K562 (cell line): ENCODE results near the gene COL11A2. TPM values are rescaled to one million over a fixed set of nuclear protein-coding genes. Genes with fewer than 3 reads are reported as not detected.
A peak's percentile ranks its signal among the peaks of the same experiment; 100 is the strongest.

ENCODE experiments used
- ATF6 ChIP-seq: sonication (generic); formaldehyde crosslinking; IDR thresholded peaks from 2 replicates; pipeline ENCODE4 v1.4.0; 2020; ENCODE audit warnings: mild to moderate bottlenecking, missing genetic modification reagents
- HES1 ChIP-seq: fragments of 450-650 bp; IDR thresholded peaks from 2 replicates; pipeline ENCODE4 v1.6.1; 2016; ENCODE audit warnings: low read depth, mild to moderate bottlenecking, moderate library complexity
- MAFG ChIP-seq: fragments of 450-650 bp; conservative IDR thresholded peaks from 2 replicates; pipeline ENCODE4 v1.6.1; 2016; ENCODE audit warnings: missing genetic modification characterization, missing compliant biosample characterization
- MAFK ChIP-seq: IDR thresholded peaks from 2 replicates; pipeline ENCODE4 v1.6.1; 2011; ENCODE audit warnings: low read length, improper control_type of control experiment
- MAZ ChIP-seq, 2 experiments: fragments of 450-650 bp in 1 of 2; sonication (generic) in 1 of 2; formaldehyde crosslinking; IDR thresholded peaks in 1 of 2; conservative IDR thresholded peaks in 1 of 2; 2 replicates each; pipeline versions ENCODE4 v1.4.0 to v1.5.0; 2020; ENCODE audit warnings: mild to moderate bottlenecking in 1 of 2, missing genetic modification reagents in 1 of 2
- MBD2 ChIP-seq: sonication (generic); IDR thresholded peaks from 2 replicates; pipeline ENCODE4 v1.6.1; 2016; ENCODE audit warnings: low read depth, borderline replicate concordance
- MTA3 ChIP-seq: fragments of 450-650 bp; formaldehyde crosslinking; IDR thresholded peaks from 2 replicates; pipeline ENCODE4 v1.6.1; 2017; ENCODE audit warnings: mild to moderate bottlenecking, borderline replicate concordance
- NR4A1 ChIP-seq, 2 experiments: fragments of 250-450 bp in 1 of 2; fragments of 450-650 bp in 1 of 2; sonication (Bioruptor Pico) in 1 of 2; IDR thresholded peaks; 2 replicates each; pipeline versions ENCODE4 v1.4.0 to v1.6.1; 2016 to 2020; ENCODE audit warnings: mild to moderate bottlenecking in 2 of 2, missing compliant biosample characterization in 1 of 2, missing genetic modification characterization in 1 of 2, moderate library complexity in 1 of 2
- PHB ChIP-seq: fragments of 250-450 bp; sonication (Bioruptor Pico); IDR thresholded peaks from 2 replicates; pipeline ENCODE4 v1.5.0; 2021
- RBM39 ChIP-seq: fragments of 200-400 bp; formaldehyde crosslinking; optimal IDR thresholded peaks from 2 replicates; pipeline ENCODE3; 2018; ENCODE audit warnings: low read depth, low read length
- RHOXF2B ChIP-seq: fragments of 250-450 bp; sonication (Bioruptor Pico); conservative IDR thresholded peaks from 2 replicates; pipeline ENCODE4 v1.5.1; 2021
- SIX5 ChIP-seq, 2 experiments: IDR thresholded peaks; 2 replicates each; pipeline ENCODE4 v1.6.1; 2011; ENCODE audit warnings: low read length in 2 of 2, borderline replicate concordance in 1 of 2, low read depth in 1 of 2, mild to moderate bottlenecking in 1 of 2, moderate library complexity in 1 of 2; ENCODE audit not compliant: insufficient read depth in 1 of 2
- SLC30A9 ChIP-seq: fragments of 250-450 bp; sonication (Bioruptor Pico); IDR thresholded peaks from 2 replicates; pipeline ENCODE4 v1.8.0; 2022; ENCODE audit warnings: mild to moderate bottlenecking, moderate library complexity
- SNAPC5 ChIP-seq: fragments of 250-450 bp; sonication (Bioruptor Pico); IDR thresholded peaks from 2 replicates; pipeline ENCODE4 v1.8.0; 2021; ENCODE audit warnings: moderate library complexity, mild to moderate bottlenecking, inconsistent platforms
- TOE1 ChIP-seq, 2 experiments: fragments of 450-650 bp in 1 of 2; sonication (generic) in 1 of 2; formaldehyde crosslinking in 1 of 2; IDR thresholded peaks; 2 replicates each; pipeline versions ENCODE4 v1.7.1 to v1.8.0; 2016 to 2022; ENCODE audit warnings: borderline replicate concordance in 2 of 2, mild to moderate bottlenecking in 2 of 2, antibody characterized with exemption in 1 of 2, inconsistent platforms in 1 of 2, low read depth in 1 of 2, missing genetic modification reagents in 1 of 2, moderate library complexity in 1 of 2
- ZFX ChIP-seq: sonication (generic); formaldehyde crosslinking; IDR thresholded peaks from 2 replicates; pipeline ENCODE4 v1.8.0; 2022; ENCODE audit warnings: mild to moderate bottlenecking, missing genetic modification reagents, moderate library complexity
- ZNF175 ChIP-seq: fragments of 200-800 bp; sonication (Bioruptor generic); IDR thresholded peaks from 2 replicates; pipeline ENCODE4 v1.6.1; 2016; ENCODE audit warnings: low read depth, mild to moderate bottlenecking, missing genetic modification characterization, missing compliant biosample characterization
- ZNF232 ChIP-seq: sonication (generic); formaldehyde crosslinking; IDR thresholded peaks from 2 replicates; pipeline ENCODE4 v1.8.0; 2022; ENCODE audit warnings: mild to moderate bottlenecking, missing genetic modification reagents
- ZNF384 ChIP-seq: IDR thresholded peaks from 2 replicates; pipeline ENCODE4 v1.6.1; 2012; ENCODE audit warnings: low read depth, low read length, improper control_type of control experiment
- ZNF511 ChIP-seq: sonication (generic); formaldehyde crosslinking; IDR thresholded peaks from 2 replicates; pipeline ENCODE4 v1.8.0; 2022; ENCODE audit warnings: mild to moderate bottlenecking, missing genetic modification reagents
- ZNF639 ChIP-seq, 2 experiments: fragments of 200-800 bp in 1 of 2; sonication (Bioruptor generic) in 1 of 2; sonication (generic) in 1 of 2; formaldehyde crosslinking in 1 of 2; IDR thresholded peaks in 1 of 2; conservative IDR thresholded peaks in 1 of 2; 2 replicates each; pipeline versions ENCODE4 v1.5.0 to v1.6.1; 2016 to 2020; ENCODE audit warnings: missing compliant biosample characterization in 1 of 2, missing genetic modification characterization in 1 of 2, missing genetic modification reagents in 1 of 2
- polyA plus RNA-seq, 8 experiments: library from polyadenylated mRNA; depleted of rRNA in 4 of 8; stranded (reverse) in 5 of 8; unstranded in 3 of 8; fragments of >200 nt; fragmentation: Nextera tagmentation in 2 of 8; fragmentation: Illumina TruSeq in 1 of 8; extraction: Ambion mirVana in 2 of 8; extraction: Trizol in 1 of 8; gene quantifications; 2 replicates each; pipeline versions ENCODE4 v1.2.1 to v1.2.3, GENCODE V29; 2011 to 2014; ENCODE audit warnings: inconsistent platforms in 1 of 8, missing spikeins in 1 of 8
- total RNA-seq, 7 experiments: library from RNA; depleted of rRNA in 6 of 7; stranded (reverse); fragments of >200 nt in 6 of 7; fragmentation: Illumina TruSeq in 2 of 7; extraction: Trizol in 2 of 7; gene quantifications; 2 replicates each; pipeline versions ENCODE4 v1.2.1 to v1.2.3, GENCODE V29; 2011 to 2021; ENCODE audit warnings: low replicate concordance in 1 of 7

COL11A2 gene
- total and polyA plus RNA-seq, 9 of the 15 experiments (the other 6 are each of a cell fraction or from before 2014, with no cell fraction given), result 0.04 to 0.35 (median 0.09) TPM; not detected in 1

GRCh38 chr6:33208091-33208967 lies 16.1 kb upstream of the COL11A2 start, which contains the start of gene RING1 (continued):
- TF ChIP-seq ZNF639 (CRISPR knock-in tag; conservative IDR thresholded peaks at IDR 0.05 in 1 of 2, IDR thresholded peaks at IDR 0.05 in 1 of 2) (peak in 1 of 2 experiments; percentile 83; a peak in 2 of 4 replicates), MAZ (CRISPR knock-in tag; conservative IDR thresholded peaks at IDR 0.05 in 1 of 2, IDR thresholded peaks at IDR 0.05 in 1 of 2) (peak; percentile 97 to 98), ATF6 (CRISPR knock-in tag) (no peak; the same call in 1 of the 2 replicates), MAFG (tag) (no peak), NR4A1 (CRISPR knock-in tag; IDR thresholded peaks at IDR 0.05) (peak; percentile 70), NR4A1 (tag; IDR thresholded peaks at IDR 0.05) (no peak; the same call in 1 of the 2 replicates), HES1 (no peak), ZNF384 (no peak), MBD2 (peak; percentile 84; the same call in 1 of the 2 replicates), ZNF511 (CRISPR knock-in tag) (peak; percentile 61; the same call in 1 of the 2 replicates), MAFK (no peak), ZNF232 (CRISPR knock-in tag) (0 out of 2 replicates have a peak, but pooled peaks have one; percentile 44), ZFX (CRISPR knock-in tag) (peak; percentile 96), MTA3 (peak; percentile 97), TOE1 (IDR thresholded peaks at IDR 0.05; ENCODE audit: borderline replicate concordance) (no peak; the same call in 1 of the 2 replicates), TOE1 (CRISPR knock-in tag; IDR thresholded peaks at IDR 0.05; ENCODE audit: borderline replicate concordance, low read depth) (no peak), ZNF175 (CRISPR knock-in tag) (no peak), PHB (CRISPR knock-in tag) (peak; percentile 69; the same call in 1 of the 2 replicates), RBM39 (no peak), SIX5 (IDR thresholded peaks at IDR 0.05; ENCODE audit: borderline replicate concordance in 1 of 2, insufficient read depth in 1 of 2, low read depth in 1 of 2, low read length in 2 of 2) (no peak), RHOXF2B (CRISPR knock-in tag) (no peak), SNAPC5 (no peak), SLC30A9 (CRISPR knock-in tag) (no peak)
